Neuronal stem cell (in vitro differentiated cells): ENCODE measurements around the gene PLEKHH1. TPM values are rescaled to one million over a fixed set of nuclear protein-coding genes. Genes with fewer than 3 reads are reported as not detected.

Source experiments
- DNase-seq: peaks from one replicate; pipeline ENCODE4 v3.0.0-alpha.2; 2013; ENCODE audit warnings: low spot score
- H2AFZ ChIP-seq: one replicate; pipeline ENCODE4 v1.6.1; 2013; ENCODE audit warnings: mild to moderate bottlenecking, low read length, inconsistent platforms
- H2AK5ac ChIP-seq: 2 replicates; pipeline ENCODE4 v1.6.1; 2013; ENCODE audit warnings: low read depth, mild to moderate bottlenecking, inconsistent platforms, low read length, moderate library complexity, mixed read lengths
- H2BK120ac ChIP-seq: 2 replicates; pipeline ENCODE4 v1.6.1; 2013; ENCODE audit warnings: low read depth, mild to moderate bottlenecking, inconsistent platforms, low read length, moderate library complexity, mixed read lengths
- H2BK12ac ChIP-seq: one replicate; pipeline ENCODE4 v1.6.1; 2013; ENCODE audit warnings: low read length, inconsistent platforms
- H2BK15ac ChIP-seq: 2 replicates; pipeline ENCODE4 v1.6.1; 2013; ENCODE audit warnings: mild to moderate bottlenecking, low read length, inconsistent platforms, mixed read lengths
- H2BK5ac ChIP-seq: one replicate; pipeline ENCODE4 v1.6.1; 2013; ENCODE audit warnings: inconsistent platforms, mild to moderate bottlenecking, low read length, moderate library complexity
- H3K14ac ChIP-seq: one replicate; pipeline ENCODE4 v1.6.1; 2013; ENCODE audit warnings: low read length, inconsistent platforms
- H3K18ac ChIP-seq: 2 replicates; pipeline ENCODE4 v1.6.1; 2013; ENCODE audit warnings: low read length, inconsistent platforms
- H3K23ac ChIP-seq: 2 replicates; pipeline ENCODE4 v1.6.1; 2013; ENCODE audit warnings: low read depth, mild to moderate bottlenecking, mixed read lengths, low read length, inconsistent platforms; ENCODE audit not compliant: poor library complexity
- H3K27ac ChIP-seq: replicated peaks from 3 replicates; pipeline ENCODE4 v1.5.1; 2013; ENCODE audit warnings: low read length, inconsistent platforms
- H3K27me3 ChIP-seq, 3 experiments: 2 replicates each; pipeline ENCODE4 v1.6.1; 2013; ENCODE audit warnings: low read length in 3 of 3, mild to moderate bottlenecking in 2 of 3, inconsistent platforms in 1 of 3, low read depth in 1 of 3, mixed read lengths in 1 of 3, moderate library complexity in 1 of 3; ENCODE audit not compliant: control insufficient read depth in 3 of 3, insufficient read depth in 3 of 3
- H3K36me3 ChIP-seq, 2 donors: replicated peaks in 1 of 2; 2 replicates each; pipeline ENCODE4 v1.6.1; 2013; ENCODE audit warnings: low read length in 2 of 2; ENCODE audit not compliant: control insufficient read depth in 2 of 2, insufficient read depth in 2 of 2
- H3K4ac ChIP-seq: 2 replicates; pipeline ENCODE4 v1.6.1; 2013; ENCODE audit warnings: inconsistent platforms, mild to moderate bottlenecking, low read length, moderate library complexity
- H3K4me1 ChIP-seq, 2 donors: 1 replicate in 1 of 2; 2 replicates in 1 of 2; pipeline ENCODE4 v1.6.1; 2013; ENCODE audit warnings: low read length in 2 of 2, low read depth in 1 of 2; ENCODE audit not compliant: control insufficient read depth in 2 of 2, insufficient read depth in 1 of 2
- H3K4me2 ChIP-seq: one replicate; pipeline ENCODE4 v1.6.1; 2013; ENCODE audit warnings: mild to moderate bottlenecking, low read length, inconsistent platforms; ENCODE audit not compliant: insufficient read depth, poor library complexity, severe bottlenecking
- H3K4me3 ChIP-seq, 2 donors: 2 replicates each; pipeline ENCODE4 v1.5.1; 2013; ENCODE audit warnings: low read length in 2 of 2, mild to moderate bottlenecking in 2 of 2, inconsistent platforms in 1 of 2, moderate library complexity in 1 of 2
- H3K79me1 ChIP-seq: one replicate; pipeline ENCODE4 v1.6.1; 2013; ENCODE audit warnings: low read depth, mild to moderate bottlenecking, inconsistent platforms, low read length, moderate library complexity
- H3K9ac ChIP-seq: one replicate; pipeline ENCODE4 v1.6.1; 2013; ENCODE audit warnings: mild to moderate bottlenecking, low read depth, low read length, inconsistent platforms; ENCODE audit not compliant: poor library complexity
- H3K9me3 ChIP-seq, 2 donors: replicated peaks in 1 of 2; 2 replicates each; pipeline versions ENCODE3 to v1.6.1; 2013; ENCODE audit warnings: low read length in 2 of 2, mild to moderate bottlenecking in 2 of 2, inconsistent platforms in 1 of 2, low read depth in 1 of 2, mixed read lengths in 1 of 2, moderate library complexity in 1 of 2; ENCODE audit not compliant: control insufficient read depth in 2 of 2, insufficient read depth in 1 of 2
- H4K8ac ChIP-seq: one replicate; pipeline ENCODE4 v1.6.1; 2013; ENCODE audit warnings: low read depth, mild to moderate bottlenecking, inconsistent platforms, low read length, moderate library complexity
- H4K91ac ChIP-seq: one replicate; pipeline ENCODE4 v1.6.1; 2013; ENCODE audit warnings: low read length, low read depth, mild to moderate bottlenecking, inconsistent platforms; ENCODE audit not compliant: poor library complexity
- WGBS, 2 donors: extraction: QIAGEN DNeasy Blood & Tissue Kit; methylation state at CpG; one replicate each; pipeline ENCODE4 v1.1.7; 2013; ENCODE audit warnings: missing lambda C conversion rate in 2 of 2, mixed read lengths in 1 of 2; ENCODE audit not compliant: insufficient read length in 2 of 2, insufficient replicate concordance in 1 of 2; ENCODE audit errors: extremely low coverage in 2 of 2; 5-methylcytosine and 5-hydroxymethylcytosine counted together
- polyA plus RNA-seq, 2 experiments: library from polyadenylated mRNA; stranded (reverse); fragments of 200-250 nt; gene quantifications; one replicate each; pipeline ENCODE4 v1.2.3, GENCODE V29; 2013

PLEKHH1 gene
- polyA plus RNA-seq (2013, experiment 1 of 2) = 7.7 TPM
- 8.2 TPM for polyA plus RNA-seq (2013, experiment 2 of 2)

GRCh38 chr14:67532998-67533753 lies at the start of gene PLEKHH1:
Gene PLEKHH1, plus strand, starts transcription at chr14:67533290. Its CDS starts 8,578 bp downstream, at chr14:67541868.
- no CpG with 5 or more reads among the region's 86 CpGs for WGBS, 2 donors
- Histone ChIP-seq H3K27ac (no peak within 1 kb of the TSS), H3K4me3 (peak within 1 kb of the TSS; percentile 62 to 91), H3K14ac (no peak within 1 kb of the TSS), H3K9me3 (no peaks in the 10 kb centered on the region), H3K36me3 (no peaks in the 10 kb centered on the region), H3K23ac (peak within 1 kb of the TSS; percentile 26), H2BK15ac (peak within 1 kb of the TSS; percentile 35), H4K8ac (no peak within 1 kb of the TSS), H3K4ac (no peak within 1 kb of the TSS), H3K9ac (peak within 1 kb of the TSS; percentile 87), H2BK12ac (no peak within 1 kb of the TSS), H2BK5ac (no peak within 1 kb of the TSS), H2AFZ (peak within 1 kb of the TSS; percentile 99), H3K79me1 (no peaks in the 10 kb centered on the region), H3K4me2 (peak within 1 kb of the TSS; percentile 78), H3K4me1 (peaks cover 0 to 1% of the 10 kb centered on the region in 2 donors), H2AK5ac (no peak within 1 kb of the TSS), H3K18ac (peak within 1 kb of the TSS; percentile 88), H4K91ac (peak within 1 kb of the TSS; percentile 96), H3K27me3 (peaks cover 0 to 33% (median 5%) of the 10 kb centered on the region in 3 experiments), H2BK120ac (peak within 1 kb of the TSS; percentile 77)
- peak; percentile 61 for DNase-seq

- Histone ChIP-seq H3K4me3 (no peak overlapping the region), H3K9ac (no peak overlapping the region), H3K27me3 (peaks cover 0 to 31% (median 2%) of the 10 kb centered on the region in 3 experiments), H2BK15ac (peak overlapping the region; percentile 19), H2BK12ac (no peak overlapping the region), H3K18ac (peak overlapping the region; percentile 51), H2BK120ac (no peak overlapping the region), H2AFZ (peak overlapping the region; percentile 29), H3K9me3 (no peaks in the 10 kb centered on the region), H3K4me1 (no peaks in the 10 kb centered on the region), H3K79me1 (no peaks in the 10 kb centered on the region), H3K14ac (no peak overlapping the region), H4K91ac (no peak overlapping the region), H3K27ac (no peak overlapping the region), H3K36me3 (no peaks in the 10 kb centered on the region), H3K23ac (no peak overlapping the region), H3K4ac (no peak overlapping the region), H2BK5ac (no peak overlapping the region), H4K8ac (no peak overlapping the region), H2AK5ac (no peak overlapping the region), H3K4me2 (no peak overlapping the region)
- no peak for DNase-seq
- WGBS, 2 donors = no CpG with 5 or more reads among the region's 8 CpGs
Measured at GRCh38 chr14:67483579-67484285, 49.4 kb upstream of the PLEKHH1 start.

- no CpG with 5 or more reads among the region's 4 CpGs for WGBS, 2 donors
- no peaks in the 10 kb centered on the region for H3K79me1 ChIP-seq
- no peaks in the 10 kb centered on the region for H3K36me3 ChIP-seq
- H2BK12ac ChIP-seq = no peak overlapping the region
- no peak overlapping the region for H2BK5ac ChIP-seq
- peaks cover 0 to 23% (median 0%) of the 10 kb centered on the region in 3 experiments for H3K27me3 ChIP-seq
- H3K27ac ChIP-seq = no peak overlapping the region
- DNase-seq = no peak
- H3K9ac ChIP-seq = no peak overlapping the region
- no peak overlapping the region for H4K91ac ChIP-seq
- no peak overlapping the region for H3K4me3 ChIP-seq
- no peaks in the 10 kb centered on the region for H3K9me3 ChIP-seq
- no peak overlapping the region for H3K4me2 ChIP-seq
- no peak overlapping the region for H3K14ac ChIP-seq
- no peak overlapping the region for H2AFZ ChIP-seq
- no peak overlapping the region for H2BK15ac ChIP-seq
- no peak overlapping the region for H2AK5ac ChIP-seq
- no peak overlapping the region for H2BK120ac ChIP-seq
- no peak overlapping the region for H4K8ac ChIP-seq
- no peak overlapping the region for H3K18ac ChIP-seq
- H3K23ac ChIP-seq = no peak overlapping the region
- no peak overlapping the region for H3K4ac ChIP-seq
- H3K4me1 ChIP-seq = no peaks in the 10 kb centered on the region
Measured at GRCh38 chr14:67485501-67486095, 47.5 kb upstream of the PLEKHH1 start.

GRCh38 chr14:67486890-67487289 lies 46.2 kb upstream of the PLEKHH1 start:
- H3K79me1 ChIP-seq = no peaks in the 10 kb centered on the region
- no CpG with 5 or more reads among the region's 4 CpGs for WGBS, 2 donors

More at GRCh38 chr14:67486890-67487289, 46.2 kb upstream of the PLEKHH1 start:
- no peak overlapping the region for H2AFZ ChIP-seq
- H3K18ac ChIP-seq = no peak overlapping the region
- no peak overlapping the region for H3K4ac ChIP-seq
- DNase-seq = no peak
- H4K91ac ChIP-seq = no peak overlapping the region
- H2BK5ac ChIP-seq = no peak overlapping the region
- H3K4me1 ChIP-seq = no peaks in the 10 kb centered on the region
- H2BK15ac ChIP-seq = no peak overlapping the region
- no peak overlapping the region for H3K27ac ChIP-seq
- H3K4me3 ChIP-seq = peak overlapping the region in 1 of 2 donors; percentile 4
- no peak overlapping the region for H3K4me2 ChIP-seq
- peaks cover 0 to 13% (median 0%) of the 10 kb centered on the region in 3 experiments for H3K27me3 ChIP-seq
- H3K9ac ChIP-seq = no peak overlapping the region
- no peaks in the 10 kb centered on the region for H3K36me3 ChIP-seq
- H3K14ac ChIP-seq = no peak overlapping the region
- H3K9me3 ChIP-seq = no peaks in the 10 kb centered on the region
- no peak overlapping the region for H3K23ac ChIP-seq
- H4K8ac ChIP-seq = no peak overlapping the region
- no peak overlapping the region for H2BK12ac ChIP-seq
- no peak overlapping the region for H2AK5ac ChIP-seq
- no peak overlapping the region for H2BK120ac ChIP-seq
